Measurements from ENCODE around the gene LTF. TPM values are rescaled to one million over a fixed set of nuclear protein-coding genes. Genes with fewer than 3 reads are reported as not detected.
"Not testable (repeated sequence)": the region's sequence is repeated elsewhere in the genome, so short reads cannot be mapped to it uniquely, and the experiment has no call there.

Gene LTF
- total RNA-seq, 6 donors from 2014 or later, result 3.3 to 85.9 (median 12.5) TPM

DNA sequence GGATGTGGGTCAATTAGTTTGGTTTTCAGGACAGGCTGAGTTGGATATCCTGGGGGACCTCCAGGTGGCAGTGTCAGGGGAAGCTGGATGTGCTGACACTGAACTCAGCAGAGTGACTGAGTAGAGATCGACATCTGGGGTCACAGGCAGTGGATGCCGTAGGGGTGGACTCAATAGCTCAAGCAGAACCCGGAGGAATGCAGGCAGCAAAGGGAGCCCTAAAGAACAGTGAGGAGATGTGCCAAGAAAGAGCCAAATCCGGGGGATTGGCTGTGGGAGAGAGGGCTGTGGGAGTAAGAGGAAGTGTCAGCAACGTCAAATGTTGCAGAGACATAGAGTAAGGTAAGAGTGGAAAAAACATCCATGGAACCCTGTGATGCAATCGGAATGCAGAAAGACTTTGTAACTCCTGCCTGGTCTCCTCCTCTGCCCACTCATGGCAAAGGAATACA is 69.5 kb downstream of the LTF start:
- Histone ChIP-seq H3K4me3 (no peak overlapping the region), H3K27ac (peak overlapping the region in 2 of 4 donors; percentile 54 to 66), H3K36me3 (no peaks in the 10 kb centered on the region), H3K27me3 (no peaks in the 10 kb centered on the region), H3K9me3 (no peaks in the 10 kb centered on the region), H3K4me1 (peaks cover 30 to 63% (median 53%) of the 10 kb centered on the region in 4 donors)
- 55 to 66% methylated on average over 6 of the region's 6 CpGs for WGBS, 2 donors
- ATAC-seq (ENCODE audit: low FRiP score in 2 of 2), result peak; percentile 41 to 52
- DNase-seq, result peak in 1 of 2 donors; percentile 37
- TF ChIP-seq POLR2AphosphoS5 (IDR thresholded peaks at IDR 0.05), result no peak
- peak in 1 of 4 donors; percentile 26 for TF ChIP-seq POLR2A (IDR thresholded peaks at IDR 0.05)
- TF ChIP-seq, protein P1, sequence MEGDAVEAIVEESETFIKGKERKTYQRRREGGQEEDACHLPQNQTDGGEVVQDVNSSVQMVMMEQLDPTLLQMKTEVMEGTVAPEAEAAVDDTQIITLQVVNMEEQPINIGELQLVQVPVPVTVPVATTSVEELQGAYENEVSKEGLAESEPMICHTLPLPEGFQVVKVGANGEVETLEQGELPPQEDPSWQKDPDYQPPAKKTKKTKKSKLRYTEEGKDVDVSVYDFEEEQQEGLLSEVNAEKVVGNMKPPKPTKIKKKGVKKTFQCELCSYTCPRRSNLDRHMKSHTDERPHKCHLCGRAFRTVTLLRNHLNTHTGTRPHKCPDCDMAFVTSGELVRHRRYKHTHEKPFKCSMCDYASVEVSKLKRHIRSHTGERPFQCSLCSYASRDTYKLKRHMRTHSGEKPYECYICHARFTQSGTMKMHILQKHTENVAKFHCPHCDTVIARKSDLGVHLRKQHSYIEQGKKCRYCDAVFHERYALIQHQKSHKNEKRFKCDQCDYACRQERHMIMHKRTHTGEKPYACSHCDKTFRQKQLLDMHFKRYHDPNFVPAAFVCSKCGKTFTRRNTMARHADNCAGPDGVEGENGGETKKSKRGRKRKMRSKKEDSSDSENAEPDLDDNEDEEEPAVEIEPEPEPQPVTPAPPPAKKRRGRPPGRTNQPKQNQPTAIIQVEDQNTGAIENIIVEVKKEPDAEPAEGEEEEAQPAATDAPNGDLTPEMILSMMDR (IDR thresholded peaks at IDR 0.05), result no peak
- no peak for TF ChIP-seq EP300 (IDR thresholded peaks at IDR 0.05)

DNA sequence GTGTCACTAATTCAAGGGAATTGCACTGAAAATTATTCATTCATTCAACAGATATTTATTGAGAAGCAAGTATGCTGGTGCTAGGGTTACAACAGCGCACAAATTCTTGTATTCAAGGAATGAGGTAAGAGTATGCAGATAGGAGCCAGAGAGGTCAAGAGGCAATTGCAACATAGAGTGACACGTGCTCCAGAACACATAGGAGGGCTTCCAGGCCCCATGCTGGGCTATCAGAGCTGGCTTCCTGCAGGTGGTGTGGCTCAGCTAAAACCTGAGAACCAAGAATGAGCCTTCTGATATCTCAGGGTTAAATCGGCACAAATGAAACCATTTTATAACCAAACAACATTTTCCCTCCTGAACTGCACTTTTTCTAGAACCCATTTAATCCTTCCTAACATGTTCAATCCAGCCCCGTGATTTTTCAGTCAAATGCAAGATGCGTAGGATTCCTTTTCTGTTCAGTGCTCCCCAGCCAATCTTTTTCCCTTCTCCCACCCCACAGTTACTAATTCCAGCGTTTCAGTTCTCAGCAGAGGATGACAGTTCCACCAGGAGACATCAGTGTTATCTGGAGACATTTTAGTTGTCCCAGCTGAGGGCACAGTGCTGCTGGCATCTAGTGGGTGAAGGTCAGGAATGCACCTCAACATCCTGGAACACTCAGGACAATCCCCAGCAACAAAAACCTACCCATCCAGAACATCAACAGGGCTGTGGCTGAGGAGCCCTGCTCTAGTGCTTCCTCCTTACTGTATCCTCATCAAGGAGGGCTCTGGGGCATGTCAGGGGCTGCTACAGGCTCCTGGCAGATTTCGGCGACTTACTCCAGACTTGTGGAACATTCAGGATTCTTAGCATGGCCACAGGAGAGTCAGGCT is 70.9 kb downstream of the LTF start:
- peak; percentile 60 to 82 for ATAC-seq (ENCODE audit: low FRiP score in 2 of 2)
- Histone ChIP-seq H3K27ac (peak overlapping the region in 1 of 4 donors; percentile 66), H3K9me3 (no peaks in the 10 kb centered on the region), H3K36me3 (no peaks in the 10 kb centered on the region), H3K4me3 (no peak overlapping the region), H3K27me3 (no peaks in the 10 kb centered on the region), H3K4me1 (peaks cover 18 to 49% (median 42%) of the 10 kb centered on the region in 4 donors)
- DNase-seq, result peak in 1 of 2 donors; percentile 86
- 68 to 73% methylated on average over 8 of the region's 8 CpGs for WGBS, 2 donors
- TF ChIP-seq EP300 (IDR thresholded peaks at IDR 0.05) (peak in 1 of 4 donors; percentile 86), POLR2AphosphoS5 (IDR thresholded peaks at IDR 0.05) (peak; percentile 65 to 69)
- TF ChIP-seq, protein P1 (IDR thresholded peaks at IDR 0.05), result no peak

DNA sequence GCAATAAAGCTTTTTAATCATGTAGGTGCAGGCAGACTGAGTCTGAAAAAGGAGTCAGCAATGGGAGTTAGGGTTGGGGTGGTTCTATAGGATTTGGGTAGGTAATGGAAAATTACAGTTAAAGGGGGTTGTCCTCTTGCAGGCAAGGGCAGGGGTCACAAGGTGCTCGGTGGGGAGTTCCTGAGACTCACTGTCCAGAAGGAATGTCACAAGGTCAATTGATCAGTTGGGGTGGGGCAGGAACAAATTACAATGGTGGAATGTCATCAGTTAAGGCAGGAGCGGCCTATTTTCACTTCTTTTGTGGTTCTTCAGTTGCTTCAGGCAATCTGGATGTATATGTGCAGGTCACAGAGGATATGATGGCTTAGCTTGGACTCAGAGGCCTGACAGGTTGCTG is 71.7 kb downstream of the LTF start:
- DNase-seq, result no peak
- TF ChIP-seq, protein P1 (IDR thresholded peaks at IDR 0.05), result no peak
- TF ChIP-seq EP300 (IDR thresholded peaks at IDR 0.05), result no peak
- TF ChIP-seq POLR2AphosphoS5 (IDR thresholded peaks at IDR 0.05), result no peak
- TF ChIP-seq POLR2A (IDR thresholded peaks at IDR 0.05), result no peak
- H3K27me3 ChIP-seq, result no peaks in the 10 kb centered on the region
- WGBS, 2 donors, result 64 to 72% methylated on average over 2 of the region's 2 CpGs
- H3K36me3 ChIP-seq, result no peaks in the 10 kb centered on the region
- no peak overlapping the region for H3K27ac ChIP-seq
- H3K4me1 ChIP-seq, result peaks cover 14 to 48% (median 40%) of the 10 kb centered on the region in 4 donors
- H3K4me3 ChIP-seq, result no peak overlapping the region
- no peak for ATAC-seq (ENCODE audit: low FRiP score in 2 of 2)
- H3K9me3 ChIP-seq, result no peaks in the 10 kb centered on the region

DNA sequence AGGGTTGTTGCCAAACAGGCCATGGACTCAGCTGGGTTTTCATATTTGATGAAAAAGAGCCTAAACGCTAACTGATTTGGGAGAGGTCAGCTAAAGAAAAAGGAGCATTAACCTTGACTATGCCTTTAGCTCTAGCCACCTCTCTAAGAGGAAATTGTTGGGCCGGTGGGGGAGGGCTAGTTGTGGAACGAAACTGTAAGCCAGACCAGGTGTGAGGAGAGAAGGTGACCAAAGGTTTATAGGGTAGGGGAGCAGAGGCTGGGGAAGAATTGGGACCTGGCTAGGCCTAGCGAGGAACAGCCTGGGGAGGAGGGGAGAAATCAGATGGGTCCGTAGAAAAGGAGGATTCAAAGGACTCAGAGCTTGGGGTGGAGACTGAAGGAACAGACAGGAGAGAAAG is 73.2 kb downstream of the LTF start:
- not testable (repeated sequence) for ATAC-seq (ENCODE audit: low FRiP score in 2 of 2); H3K27me3 ChIP-seq; DNase-seq; H3K36me3 ChIP-seq; H3K27ac ChIP-seq; H3K9me3 ChIP-seq; H3K4me3 ChIP-seq
- WGBS, 2 donors, result 94% methylated on average over 5 of the region's 5 CpGs
- H3K4me1 ChIP-seq, result peaks cover 15 to 38% (median 30%) of the 10 kb centered on the region in 4 donors

DNA sequence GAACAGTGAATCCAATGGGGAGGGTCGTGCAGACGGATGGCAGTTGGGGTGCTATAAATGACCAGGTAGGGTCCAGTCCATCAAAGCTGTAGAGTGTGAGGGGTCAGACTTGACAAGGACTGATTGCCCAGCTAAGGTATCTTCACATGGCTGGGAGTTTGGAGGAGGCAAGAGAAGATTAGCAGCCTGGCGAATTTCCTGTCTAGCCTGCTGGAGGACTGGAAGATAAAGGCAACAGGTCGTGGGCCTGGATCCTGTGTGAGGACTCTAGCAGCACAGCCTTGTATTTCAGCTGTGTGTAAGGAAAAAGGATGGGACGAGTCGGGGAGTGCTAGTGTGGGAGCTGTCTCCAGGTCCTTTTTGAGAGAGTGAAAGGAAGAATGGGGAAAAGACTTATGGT is 75.4 kb downstream of the LTF start:
- no peak overlapping the region for H3K27ac ChIP-seq
- ATAC-seq (ENCODE audit: low FRiP score in 2 of 2), result no peak
- H3K4me3 ChIP-seq, result no peak overlapping the region
- TF ChIP-seq EP300 (IDR thresholded peaks at IDR 0.05) (no peak), POLR2AphosphoS5 (IDR thresholded peaks at IDR 0.05) (no peak), POLR2A (IDR thresholded peaks at IDR 0.05) (no peak)
- TF ChIP-seq, protein P1 (IDR thresholded peaks at IDR 0.05), result no peak
- no peaks in the 10 kb centered on the region for H3K27me3 ChIP-seq
- WGBS, 2 donors, result 87 to 90% methylated on average over 6 of the region's 6 CpGs
- H3K36me3 ChIP-seq, result no peaks in the 10 kb centered on the region
- H3K9me3 ChIP-seq, result no peaks in the 10 kb centered on the region
- H3K4me1 ChIP-seq, result peaks cover 17 to 25% (median 21%) of the 10 kb centered on the region in 4 donors
- DNase-seq, result no peak

DNA sequence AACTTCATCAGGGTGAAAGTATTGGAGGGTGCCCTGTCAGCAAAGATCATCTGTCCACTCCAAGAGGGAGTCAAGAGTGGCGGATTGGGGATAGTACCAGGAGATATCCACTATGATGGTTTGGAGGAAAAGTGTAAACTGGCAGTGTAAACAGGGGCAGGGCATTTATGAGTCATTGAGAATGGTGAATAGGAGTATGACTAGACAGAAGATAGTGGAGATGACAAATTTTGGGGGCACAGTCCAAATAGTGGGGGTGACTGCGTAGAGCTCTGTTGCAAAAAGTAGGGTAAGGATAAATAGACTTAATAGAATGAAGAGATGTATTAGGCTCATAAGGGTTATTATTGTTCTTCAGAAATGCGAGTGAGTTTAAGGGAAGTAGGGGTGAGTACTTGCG is 75.9 kb downstream of the LTF start:
- WGBS, 2 donors, result 84 to 90% methylated on average over 4 of the region's 4 CpGs
- H3K27ac ChIP-seq; ATAC-seq (ENCODE audit: low FRiP score in 2 of 2): not testable (repeated sequence)

More for the DNA sequence above, 75.9 kb downstream of the LTF start:
- H3K36me3 ChIP-seq, H3K9me3 ChIP-seq, H3K27me3 ChIP-seq, DNase-seq, H3K4me3 ChIP-seq: not testable (repeated sequence)
- H3K4me1 ChIP-seq, result peaks cover 16 to 25% (median 21%) of the 10 kb centered on the region in 4 donors
